Inflammatory macrophage (primary cell): ENCODE data around the gene OR4C12.
"Not testable (repeated sequence)": the region's sequence is repeated elsewhere in the genome, so short reads cannot be mapped to it uniquely, and the experiment has no call there.

Experiments
- DNase-seq, 2 donors: peaks; one replicate each; pipeline ENCODE4 v3.0.0-alpha.2; 2020 to 2022
- total RNA-seq, 18 experiments: gene quantifications; one replicate each; lab custom pipeline; 2026; ENCODE audit warnings: mixed read lengths in 6 of 18, inconsistent platforms in 2 of 18; lab: John Stamatoyannopoulos, UW

The OR4C12 gene
- total RNA-seq, result 0 to 0.03 (median 0) reads per million in 18 experiments

GRCh38 chr11:49982435-49982834 lies at the start of gene OR4C12:
Gene OR4C12, minus strand, starts transcription at chr11:49982535. Its CDS starts 34 bp downstream, at chr11:49982501.
- not testable (repeated sequence) for DNase-seq

DNA sequence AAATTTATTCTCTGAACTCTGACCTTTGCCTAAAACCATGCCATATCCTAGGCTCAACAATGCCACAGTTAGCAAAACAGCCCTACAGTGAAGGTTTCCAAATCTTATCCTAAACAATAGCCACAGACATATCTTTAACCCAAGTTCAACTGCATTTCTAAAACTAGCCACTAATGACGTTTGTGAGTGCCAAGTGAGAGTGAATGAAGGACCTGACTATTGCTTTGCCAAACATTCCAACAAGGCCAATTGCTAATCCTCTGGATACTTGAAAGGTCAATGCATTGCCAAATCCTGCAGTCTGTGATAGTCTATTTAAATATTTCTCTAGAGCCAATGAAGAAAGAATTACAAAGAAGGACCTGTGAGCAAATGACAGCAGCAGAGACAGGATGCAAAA lies 47.9 kb upstream of the OR4C12 start:
- DNase-seq, result no peak

GRCh38 chr11:49995565-49995964 lies 13.2 kb upstream of the OR4C12 start:
- DNase-seq, result peak; percentile 30 to 44

DNA sequence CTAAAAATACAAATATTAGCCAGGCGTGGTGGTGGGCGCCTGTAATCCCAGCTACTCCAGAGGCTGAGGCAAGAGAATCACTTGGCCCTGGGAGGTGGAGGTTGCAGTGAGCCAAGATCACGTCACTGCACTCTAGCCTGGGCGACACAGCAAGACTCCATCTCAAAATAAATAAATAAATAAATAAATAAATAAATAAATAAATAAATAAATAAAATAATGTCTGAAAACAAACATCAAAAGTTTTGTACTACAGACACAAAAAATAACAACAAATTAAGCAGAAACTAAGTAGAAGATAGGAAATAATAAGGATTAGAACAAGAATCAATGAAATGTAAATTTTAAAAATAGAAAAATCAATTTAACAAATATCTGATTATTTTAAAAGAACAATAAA lies 8.9 kb downstream of the OR4C12 start:
- not testable (repeated sequence) for DNase-seq

DNA sequence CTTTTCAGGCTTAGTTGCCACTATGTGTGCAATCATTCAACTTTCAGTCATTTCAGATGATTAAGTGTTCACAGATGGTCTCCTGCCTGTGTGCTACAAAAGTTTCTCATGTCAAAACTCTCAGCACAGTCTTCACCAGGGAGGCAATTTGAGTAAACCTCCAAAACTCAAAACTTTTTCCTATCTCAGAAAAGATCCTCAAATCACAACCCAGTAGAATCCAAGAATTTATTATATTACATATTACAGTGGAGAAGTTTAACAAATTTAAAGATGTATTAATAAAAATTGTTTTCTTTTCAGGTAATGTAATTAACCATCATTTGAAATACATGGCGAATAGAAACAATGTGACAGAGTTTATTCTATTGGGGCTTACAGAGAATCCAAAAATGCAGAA lies 30.2 kb downstream of the OR4C12 start, which contains the start of gene OR4C13:
OR4C13 (plus strand) TSS at position 301 of the 400 bp plus-strand sequence; CDS start at position 333, 32 bp downstream.
- no peak for DNase-seq

- DNase-seq, result not testable (repeated sequence)
Observed at GRCh38 chr11:49948701-49949100, 33.6 kb downstream of the OR4C12 start.
